MM.1S (cell line): ENCODE measurements around the gene KCNJ6.

Experiments used
- EZH2 ChIP-seq: fragments of 300-600 bp; sonication (generic); optimal IDR thresholded peaks from 2 replicates; pipeline ENCODE3; 2017; ENCODE audit warnings: low read depth, mild to moderate bottlenecking, antibody characterized with exemption, low read length, mixed read lengths
- EZH2phosphoT487 ChIP-seq: fragments of 300-600 bp; sonication (generic); IDR thresholded peaks from 2 replicates; pipeline ENCODE4 v1.6.1; 2018; ENCODE audit warnings: antibody characterized with exemption, low read length
- TF ChIP-seq, protein P1 (sequence below): fragments of 300-600 bp; sonication (generic); IDR thresholded peaks from 2 replicates; pipeline ENCODE4 v1.5.1; 2016; ENCODE audit warnings: antibody characterized with exemption, low read length, mixed read lengths

DNA sequence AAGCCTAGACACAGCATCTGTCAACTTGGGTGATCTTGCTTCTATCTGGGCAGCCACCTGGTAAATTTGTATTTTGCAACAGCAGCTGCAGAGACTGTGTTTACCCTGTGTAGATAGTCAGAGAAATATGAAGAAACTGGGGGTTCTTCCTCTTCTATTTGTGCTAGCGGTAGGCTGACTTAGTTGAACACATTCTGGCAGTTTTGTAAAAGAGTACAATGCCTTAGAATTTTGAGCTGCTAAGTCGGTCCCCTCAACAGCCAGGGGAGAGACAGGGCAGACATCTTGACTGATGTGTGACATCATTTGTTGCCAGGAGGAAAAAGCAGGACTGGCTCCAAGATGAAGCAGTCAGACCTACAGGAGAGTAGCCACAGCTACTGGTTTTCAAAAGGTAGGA lies 53.7 kb downstream of the KCNJ6 start:
- TF ChIP-seq, protein P1, sequence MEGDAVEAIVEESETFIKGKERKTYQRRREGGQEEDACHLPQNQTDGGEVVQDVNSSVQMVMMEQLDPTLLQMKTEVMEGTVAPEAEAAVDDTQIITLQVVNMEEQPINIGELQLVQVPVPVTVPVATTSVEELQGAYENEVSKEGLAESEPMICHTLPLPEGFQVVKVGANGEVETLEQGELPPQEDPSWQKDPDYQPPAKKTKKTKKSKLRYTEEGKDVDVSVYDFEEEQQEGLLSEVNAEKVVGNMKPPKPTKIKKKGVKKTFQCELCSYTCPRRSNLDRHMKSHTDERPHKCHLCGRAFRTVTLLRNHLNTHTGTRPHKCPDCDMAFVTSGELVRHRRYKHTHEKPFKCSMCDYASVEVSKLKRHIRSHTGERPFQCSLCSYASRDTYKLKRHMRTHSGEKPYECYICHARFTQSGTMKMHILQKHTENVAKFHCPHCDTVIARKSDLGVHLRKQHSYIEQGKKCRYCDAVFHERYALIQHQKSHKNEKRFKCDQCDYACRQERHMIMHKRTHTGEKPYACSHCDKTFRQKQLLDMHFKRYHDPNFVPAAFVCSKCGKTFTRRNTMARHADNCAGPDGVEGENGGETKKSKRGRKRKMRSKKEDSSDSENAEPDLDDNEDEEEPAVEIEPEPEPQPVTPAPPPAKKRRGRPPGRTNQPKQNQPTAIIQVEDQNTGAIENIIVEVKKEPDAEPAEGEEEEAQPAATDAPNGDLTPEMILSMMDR = no peak
- no peak for TF ChIP-seq EZH2
- TF ChIP-seq EZH2phosphoT487 = no peak
